ENCODE data around the gene FOXR1.
"Not testable (repeated sequence)": the region's sequence is repeated elsewhere in the genome, so short reads cannot be mapped to it uniquely, and the experiment has no call there.

The FOXR1 gene

DNA sequence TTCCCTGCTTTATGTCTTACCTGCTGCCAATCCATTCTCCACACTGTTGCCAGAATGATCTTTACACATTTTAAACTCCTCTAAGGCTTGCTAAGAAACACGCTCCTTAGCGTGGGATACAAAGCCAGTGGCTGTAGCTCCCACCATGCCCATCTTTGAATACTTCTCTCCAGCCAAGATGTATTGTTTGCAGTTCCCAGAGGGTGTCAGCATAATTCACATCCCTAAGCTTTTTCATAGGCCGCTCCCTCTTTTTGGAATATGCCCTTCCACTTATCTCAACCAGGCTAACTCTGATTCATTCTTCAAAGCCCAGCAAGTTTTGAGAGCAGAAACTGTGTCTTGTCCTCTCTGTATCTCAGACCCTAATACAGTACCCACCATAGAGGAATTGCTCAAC, 23.6 kb upstream of the FOXR1 start:
- peak; percentile 23 for DNase-seq

DNA sequence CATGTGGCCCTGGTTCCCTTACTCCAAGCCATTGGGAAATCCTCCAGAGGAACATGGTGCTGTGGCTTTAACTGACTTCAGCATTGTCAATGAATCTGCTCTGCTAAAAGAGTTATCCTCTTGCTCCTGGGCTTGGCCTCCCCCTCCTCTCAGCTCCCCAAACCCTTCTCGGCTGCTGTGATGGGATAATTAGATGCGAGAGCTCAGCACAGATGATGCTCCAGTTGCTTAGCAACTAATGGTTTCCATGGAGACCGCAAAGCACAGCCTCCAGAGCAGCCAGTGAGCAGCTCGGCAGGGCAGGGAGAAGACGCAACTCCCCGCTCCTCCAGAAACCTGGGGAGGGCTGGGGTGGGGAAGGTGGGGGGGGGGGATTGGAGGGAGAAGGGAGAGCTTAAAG, 18.3 kb upstream of the FOXR1 start:
- no peak for DNase-seq

DNA sequence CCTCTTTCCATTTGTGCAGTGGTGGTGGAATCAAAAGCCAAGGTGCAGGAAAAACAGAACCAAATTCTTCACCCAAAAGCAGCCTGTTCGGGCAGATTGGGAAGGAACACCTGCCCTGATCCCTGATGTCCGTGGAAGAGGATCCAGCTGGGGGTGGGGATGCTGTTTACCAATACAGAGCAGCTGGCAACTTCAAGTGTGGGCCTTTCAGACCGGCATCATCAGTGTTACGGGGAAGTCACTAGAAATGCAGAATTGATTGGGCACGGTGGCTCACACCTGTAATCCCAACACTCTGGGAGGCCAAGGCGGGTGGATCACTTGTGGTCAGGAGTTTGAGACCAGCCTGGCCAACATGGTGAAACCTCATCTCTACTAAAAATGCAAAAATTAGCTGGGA, 17.6 kb upstream of the FOXR1 start:
- DNase-seq: not testable (repeated sequence)

DNA sequence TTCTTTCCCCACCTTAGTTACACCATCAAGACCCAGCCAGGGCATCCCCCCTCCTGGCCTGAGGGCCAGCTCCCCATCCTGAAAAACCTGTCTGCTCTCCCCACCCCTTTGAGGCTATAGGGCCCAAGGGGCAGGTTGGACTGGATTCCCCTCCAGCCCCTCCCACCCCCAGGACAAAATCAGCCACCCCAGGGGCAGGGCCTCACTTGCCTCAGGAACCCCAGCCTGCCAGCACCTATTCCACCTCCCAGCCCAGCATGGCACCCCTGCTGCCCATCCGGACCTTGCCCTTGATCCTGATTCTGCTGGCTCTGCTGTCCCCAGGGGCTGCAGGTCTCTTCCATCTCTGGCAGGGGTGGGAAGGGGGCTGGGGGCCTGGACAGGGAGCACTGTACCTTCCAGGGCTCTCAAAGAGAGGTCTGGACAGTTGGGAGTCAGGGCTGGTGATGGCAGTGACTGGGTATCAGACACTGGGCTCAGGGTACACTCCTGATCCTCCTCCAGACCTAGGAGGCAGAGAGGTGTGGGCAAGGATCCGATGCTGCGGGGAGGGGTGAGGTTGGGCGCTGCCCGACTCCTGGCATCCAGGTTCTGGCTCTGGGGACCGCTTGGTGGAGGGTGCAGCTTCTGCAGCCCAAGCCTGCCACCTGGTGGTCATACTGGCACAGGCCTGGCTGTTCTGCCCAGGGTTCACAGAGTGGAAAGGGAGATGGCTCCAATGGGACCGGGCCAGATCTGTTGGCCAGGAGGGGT, 15.3 kb upstream of the FOXR1 start, which contains the start of gene UPK2:
Gene UPK2 (plus strand): TSS at position 205 of the 753 bp plus-strand sequence. CDS start 53 bp downstream, at position 258.
- peak; percentile 67 for DNase-seq

DNA sequence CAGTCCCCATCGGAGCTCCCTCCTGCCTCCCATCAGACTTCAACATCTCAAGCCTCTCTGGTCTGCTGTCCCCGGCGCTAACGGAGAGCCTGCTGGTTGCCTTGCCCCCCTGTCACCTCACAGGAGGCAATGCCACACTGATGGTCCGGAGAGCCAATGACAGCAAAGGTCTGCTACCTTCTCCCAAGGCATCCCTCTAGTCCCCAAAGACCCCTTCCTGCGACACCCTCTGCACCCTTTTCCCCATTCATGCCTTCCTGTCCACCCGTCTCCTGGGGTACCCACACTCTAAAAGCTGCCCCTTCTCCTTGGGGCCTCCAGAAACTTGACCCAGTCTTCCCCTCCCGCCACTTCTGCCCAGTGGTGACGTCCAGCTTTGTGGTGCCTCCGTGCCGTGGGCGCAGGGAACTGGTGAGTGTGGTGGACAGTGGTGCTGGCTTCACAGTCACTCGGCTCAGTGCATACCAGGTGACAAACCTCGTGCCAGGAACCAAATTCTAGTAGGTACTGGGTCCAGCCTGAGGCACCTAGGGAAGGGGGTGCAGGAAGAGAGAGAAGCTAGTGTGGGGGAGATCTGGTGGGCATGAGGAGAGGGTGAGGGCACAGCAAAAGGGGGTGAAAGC, 14.6 kb upstream of the FOXR1 start:
- no peak for DNase-seq

DNA sequence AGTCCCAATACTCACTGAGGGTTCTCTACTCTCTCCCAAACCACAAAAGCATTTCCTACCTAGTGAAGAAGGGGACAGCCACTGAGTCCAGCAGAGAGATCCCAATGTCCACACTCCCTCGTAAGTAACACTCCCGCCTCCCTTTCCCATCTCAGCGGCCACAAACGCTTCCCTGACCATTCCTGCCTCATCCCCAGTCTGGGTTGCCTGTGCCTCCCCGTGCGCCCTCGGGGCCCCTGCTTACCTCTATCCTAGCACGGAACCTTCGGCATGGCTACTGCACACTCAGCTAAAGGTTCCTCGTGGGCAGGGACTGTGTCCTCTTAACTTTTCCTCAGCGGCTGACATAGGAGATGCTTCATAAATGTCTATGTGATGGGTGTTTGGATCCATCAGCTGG, 14.0 kb upstream of the FOXR1 start:
- no peak for DNase-seq

DNA sequence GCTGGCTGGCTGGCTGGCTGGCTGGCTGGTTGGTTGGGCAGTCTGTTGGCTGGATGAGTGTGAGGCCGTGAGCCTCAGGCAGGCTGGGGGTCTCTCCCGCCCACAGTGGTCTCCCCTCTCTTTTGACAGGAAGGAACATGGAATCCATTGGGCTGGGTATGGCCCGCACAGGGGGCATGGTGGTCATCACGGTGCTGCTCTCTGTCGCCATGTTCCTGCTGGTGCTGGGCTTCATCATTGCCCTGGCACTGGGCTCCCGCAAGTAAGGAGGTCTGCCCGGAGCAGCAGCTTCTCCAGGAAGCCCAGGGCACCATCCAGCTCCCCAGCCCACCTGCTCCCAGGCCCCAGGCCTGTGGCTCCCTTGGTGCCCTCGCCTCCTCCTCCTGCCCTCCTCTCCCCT, 13.6 kb upstream of the FOXR1 start:
- no peak for DNase-seq

DNA sequence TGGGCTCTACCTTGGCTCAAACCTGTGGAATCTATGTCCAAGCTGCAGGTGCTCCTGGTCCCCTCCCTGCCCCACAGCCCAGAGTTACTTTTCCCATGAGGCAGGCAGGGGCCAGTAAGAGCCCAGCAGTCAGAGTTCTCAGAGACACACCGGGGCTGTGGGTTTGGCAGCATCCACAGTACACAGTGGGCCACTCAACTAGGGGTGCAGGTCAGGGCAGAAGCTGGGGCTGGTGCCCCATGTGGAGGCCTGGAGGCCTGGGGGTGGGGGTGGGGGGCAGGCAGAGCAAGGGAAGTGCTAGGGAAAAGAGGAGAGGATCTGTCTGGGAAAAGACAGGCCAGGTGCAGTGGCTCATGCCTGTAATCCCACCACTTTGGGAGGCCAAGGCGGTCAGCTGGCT, 13.0 kb upstream of the FOXR1 start:
- no peak for DNase-seq

DNA sequence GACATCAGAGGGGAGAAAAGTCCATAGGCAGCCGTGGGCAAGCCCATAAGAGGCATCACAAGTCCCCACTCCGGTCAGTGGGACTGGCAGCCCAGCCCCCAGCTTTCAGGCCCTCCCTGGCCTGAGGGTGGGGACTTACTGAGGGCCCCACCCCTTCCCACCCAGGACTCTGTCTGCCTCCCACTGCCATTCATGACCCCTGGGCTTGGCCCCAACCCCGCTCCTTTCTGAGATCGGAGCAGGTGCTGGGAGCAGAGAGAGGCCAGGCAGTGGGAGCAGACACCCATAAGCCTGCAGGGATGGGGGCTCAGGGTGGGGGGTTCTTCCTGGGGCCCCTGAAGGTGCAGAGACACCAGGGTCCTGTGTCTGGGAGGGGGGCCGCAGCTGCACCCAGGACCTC, 10.4 kb upstream of the FOXR1 start:
- DNase-seq: no peak

DNA sequence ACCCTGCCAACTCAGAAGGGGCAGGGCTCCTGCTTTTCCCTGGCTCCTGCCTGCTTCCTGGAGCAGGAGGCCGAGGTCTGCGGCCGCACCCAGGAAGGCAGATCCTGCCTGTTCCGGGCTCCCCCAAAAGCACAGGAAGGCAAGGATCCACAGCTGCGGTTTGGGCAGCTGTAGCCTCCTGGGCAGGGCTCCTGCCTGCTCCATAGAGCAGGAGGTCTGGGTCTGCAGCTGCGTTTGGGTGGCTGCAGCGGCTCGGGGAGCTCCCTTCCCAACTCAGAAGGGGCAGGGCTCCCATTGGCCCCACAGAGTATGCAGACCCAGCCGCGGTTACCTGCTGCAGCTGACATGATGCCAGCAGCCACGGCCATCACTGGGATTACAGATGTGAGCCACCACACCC, 10.0 kb upstream of the FOXR1 start:
- no peak for DNase-seq

DNA sequence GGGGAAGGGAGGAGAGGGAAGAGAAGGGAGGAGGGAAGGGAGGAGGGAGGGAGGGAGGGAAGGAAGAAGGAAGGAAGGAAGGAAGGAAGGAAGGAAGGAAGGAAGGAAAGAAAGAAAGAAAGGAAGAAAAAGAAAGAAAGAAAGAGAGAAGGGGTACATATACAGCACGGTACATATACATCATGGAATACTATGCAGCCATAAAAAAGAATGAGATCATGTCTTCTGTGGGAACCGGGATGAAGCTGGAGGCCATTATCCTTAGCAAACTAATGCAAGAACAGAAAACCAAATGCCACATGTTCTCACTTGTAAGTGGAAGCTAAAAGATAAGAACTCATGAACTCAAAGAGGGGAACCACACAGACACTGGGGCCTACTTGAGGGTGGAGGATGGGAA, 2.1 kb upstream of the FOXR1 start:
- not testable (repeated sequence) for DNase-seq

DNA sequence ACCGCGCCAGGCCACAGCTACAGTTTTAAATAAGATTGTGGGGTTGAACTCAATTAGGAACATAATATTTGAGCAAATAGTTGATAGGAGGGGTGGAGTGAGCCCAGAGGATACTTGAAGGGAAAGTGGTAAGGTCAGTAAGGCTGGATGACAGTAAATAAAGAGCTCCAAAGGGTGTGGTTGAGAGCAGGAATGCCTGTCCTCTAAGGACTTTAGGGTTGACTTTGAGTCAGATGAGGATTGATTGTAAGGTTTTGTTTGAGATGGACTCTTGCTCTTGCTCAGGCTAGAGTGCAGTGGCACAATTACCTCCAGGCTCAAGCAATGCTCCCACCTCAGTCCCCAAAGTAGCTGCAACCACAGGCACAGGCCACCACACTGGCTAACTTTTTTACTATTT, 2.4 kb downstream of the FOXR1 start:
- DNase-seq: no peak

DNA sequence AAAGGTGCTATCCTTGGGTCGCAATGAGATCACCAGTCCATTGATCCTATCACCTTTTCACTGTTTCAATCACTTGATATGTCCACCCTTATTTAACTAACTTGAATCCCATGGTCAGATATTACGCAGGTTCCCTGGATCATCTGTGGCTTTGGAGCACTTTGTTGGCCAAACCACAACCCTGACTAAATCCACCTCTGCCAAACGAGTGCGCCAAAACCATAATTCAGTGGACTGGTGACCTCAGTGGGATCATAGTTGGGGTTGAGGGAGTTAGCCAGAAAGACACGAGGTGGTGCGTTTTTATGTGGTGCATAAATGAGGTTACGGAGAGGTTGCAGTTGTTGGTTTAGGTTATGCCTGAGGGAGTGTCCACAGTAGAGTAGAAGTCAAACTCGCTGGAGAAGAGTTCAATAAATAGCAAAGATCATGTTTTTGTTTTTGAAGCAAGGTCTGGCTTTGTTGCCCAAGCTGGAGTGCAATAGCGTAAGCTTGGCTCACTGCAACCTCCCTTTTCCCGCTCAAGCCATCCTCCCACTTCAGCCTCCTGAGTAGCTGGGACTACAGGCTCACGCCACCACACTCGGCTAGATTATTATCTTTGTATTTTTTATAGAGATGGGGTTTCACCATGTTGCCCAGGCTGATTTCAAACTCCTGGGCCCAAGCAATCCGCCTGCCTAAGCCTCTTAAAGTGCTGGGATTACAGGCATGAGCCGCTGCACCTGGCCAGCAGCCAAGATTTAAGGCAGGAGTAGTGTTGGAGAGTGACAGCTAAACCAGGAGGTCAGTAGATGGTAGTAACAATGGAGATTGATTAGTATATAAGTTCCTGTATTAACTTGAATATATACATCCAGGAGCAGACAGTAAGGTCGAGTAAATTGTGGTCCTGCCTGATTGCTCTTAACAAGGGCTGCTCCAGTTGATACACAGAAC, 4.5 kb downstream of the FOXR1 start:
- no peak for DNase-seq

DNA sequence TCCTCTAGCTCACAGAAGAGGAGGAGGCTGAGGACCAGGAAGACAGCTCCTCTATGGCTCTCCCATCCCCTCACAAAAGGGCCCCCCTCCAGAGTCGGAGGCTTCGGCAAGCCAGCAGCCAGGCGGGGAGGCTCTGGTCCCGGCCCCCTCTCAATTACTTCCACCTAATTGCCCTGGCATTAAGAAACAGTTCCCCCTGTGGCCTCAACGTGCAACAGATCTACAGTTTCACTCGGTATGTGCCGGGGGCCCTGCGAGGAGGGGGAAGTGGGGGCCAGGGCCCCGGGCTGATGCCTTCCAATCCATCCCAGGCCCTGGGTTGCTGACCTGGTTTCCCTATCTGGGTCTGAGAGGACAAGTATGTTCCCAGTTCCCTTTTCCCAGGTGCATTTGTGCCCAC, 7.9 kb downstream of the FOXR1 start:
- DNase-seq: no peak

DNA sequence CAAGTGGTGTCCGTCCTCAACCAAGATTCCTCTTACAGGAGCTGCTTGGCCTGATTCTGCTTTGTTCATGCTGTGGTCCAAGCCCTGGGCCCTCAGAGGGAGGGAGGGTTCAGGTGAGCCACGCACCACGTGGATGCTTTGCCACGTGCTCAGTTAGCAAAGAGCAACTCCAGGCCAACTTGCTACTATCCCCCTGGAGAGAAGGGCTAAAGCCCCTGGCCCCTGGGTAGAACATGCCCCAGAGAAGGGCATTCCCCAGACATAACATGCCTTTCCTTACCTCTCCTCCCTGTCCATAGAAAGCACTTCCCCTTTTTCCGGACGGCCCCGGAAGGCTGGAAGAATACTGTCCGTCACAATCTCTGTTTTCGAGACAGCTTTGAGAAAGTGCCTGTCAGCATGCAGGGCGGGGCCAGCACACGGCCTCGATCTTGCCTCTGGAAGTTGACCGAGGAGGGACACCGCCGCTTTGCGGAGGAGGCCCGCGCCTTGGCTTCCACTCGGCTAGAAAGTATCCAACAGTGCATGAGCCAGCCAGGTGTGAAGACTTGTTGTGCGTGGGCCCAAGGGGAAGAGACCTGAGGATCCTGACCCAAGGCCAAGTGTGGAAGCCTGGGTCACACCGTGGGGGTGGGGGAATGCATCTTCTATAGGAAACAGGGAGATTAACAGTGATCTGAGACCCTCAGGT, 8.8 kb downstream of the FOXR1 start:
- no peak for DNase-seq

DNA sequence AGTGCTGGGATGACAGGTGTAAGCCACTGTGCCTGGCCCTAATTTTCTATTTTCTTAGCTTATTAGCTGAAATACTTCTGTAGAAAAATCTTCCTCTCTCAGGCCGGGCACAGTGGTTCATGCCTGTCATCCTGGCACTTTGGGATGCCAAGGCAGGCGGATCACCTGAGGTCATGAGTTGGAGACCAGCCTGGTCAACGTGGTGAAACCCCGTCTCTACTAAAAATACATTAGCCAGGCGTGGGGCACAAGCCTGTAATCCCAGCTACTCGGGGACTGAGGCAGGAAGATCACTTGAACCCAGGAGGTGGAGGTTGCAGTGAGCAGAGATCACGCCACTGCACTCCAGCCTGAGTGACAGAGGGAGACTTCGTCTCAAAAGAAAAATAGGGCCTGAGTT, 12.8 kb downstream of the FOXR1 start:
- not testable (repeated sequence) for DNase-seq

DNA sequence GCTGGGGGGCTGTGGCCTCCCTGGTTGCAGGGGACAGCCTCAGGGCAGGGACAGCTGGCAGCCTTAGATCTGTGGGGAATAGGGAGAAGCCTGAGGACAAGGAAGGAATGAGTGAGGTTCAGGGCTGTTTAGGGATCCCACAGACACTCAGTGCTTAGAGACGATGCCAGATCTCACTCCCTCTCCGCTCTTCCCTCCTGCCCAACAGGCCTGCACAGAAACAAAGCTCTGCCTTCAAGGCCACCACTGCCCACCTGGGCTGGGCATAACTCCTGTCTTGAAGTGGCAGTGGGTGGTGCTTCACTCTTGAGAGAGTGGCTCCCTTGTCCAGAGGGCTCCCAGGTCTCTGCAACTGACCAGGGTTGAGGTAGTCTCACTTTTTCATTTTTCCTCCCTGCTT, 13.3 kb downstream of the FOXR1 start:
- DNase-seq: no peak

DNA sequence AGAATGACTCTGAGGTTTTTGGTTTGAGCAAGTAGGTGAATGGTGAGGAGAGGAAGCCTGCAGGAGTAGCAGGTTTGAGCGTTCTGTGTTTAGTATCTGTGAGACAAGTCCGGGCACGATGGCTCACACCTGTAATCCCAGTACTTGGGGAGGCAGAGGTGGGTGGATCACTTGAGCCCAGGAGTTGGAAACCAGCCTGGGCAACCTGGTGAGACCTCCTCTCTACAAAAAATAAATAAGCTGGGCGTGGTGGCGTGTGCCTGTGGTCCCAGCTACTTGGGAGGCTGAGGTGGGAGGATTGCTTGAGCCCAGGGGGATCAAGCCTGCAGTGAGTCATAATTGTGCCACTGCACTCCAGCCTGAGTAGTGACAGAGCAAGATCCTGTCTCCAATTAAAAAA, 16.7 kb downstream of the FOXR1 start:
- DNase-seq: no peak

DNA sequence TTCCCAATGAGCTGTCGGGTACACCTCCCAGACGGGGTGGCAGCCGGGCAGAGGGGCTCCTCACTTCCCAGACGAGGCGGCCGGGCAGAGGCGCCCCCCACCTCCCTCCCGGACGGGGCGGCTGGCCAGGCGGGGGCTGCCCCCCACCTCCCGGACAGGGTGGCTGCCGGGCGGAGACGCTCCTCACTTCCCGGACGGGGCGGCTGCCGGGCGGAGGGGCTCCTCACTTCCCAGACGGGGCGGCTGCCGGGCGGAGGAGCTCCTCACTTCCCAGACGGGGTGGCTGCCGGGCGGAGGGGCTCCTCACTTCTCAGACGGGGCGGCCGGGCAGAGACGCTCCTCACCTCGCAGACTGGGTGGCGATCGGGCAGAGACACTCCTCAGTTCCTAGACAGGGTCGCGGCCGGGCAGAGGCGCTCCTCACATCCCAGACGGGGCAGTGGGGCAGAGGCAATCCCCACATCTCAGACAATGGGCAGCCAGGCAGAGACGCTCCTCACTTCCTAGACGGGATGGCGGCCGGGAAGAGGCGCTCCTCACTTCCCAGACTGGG, 20.0 kb downstream of the FOXR1 start:
- DNase-seq: not testable (repeated sequence)

DNA sequence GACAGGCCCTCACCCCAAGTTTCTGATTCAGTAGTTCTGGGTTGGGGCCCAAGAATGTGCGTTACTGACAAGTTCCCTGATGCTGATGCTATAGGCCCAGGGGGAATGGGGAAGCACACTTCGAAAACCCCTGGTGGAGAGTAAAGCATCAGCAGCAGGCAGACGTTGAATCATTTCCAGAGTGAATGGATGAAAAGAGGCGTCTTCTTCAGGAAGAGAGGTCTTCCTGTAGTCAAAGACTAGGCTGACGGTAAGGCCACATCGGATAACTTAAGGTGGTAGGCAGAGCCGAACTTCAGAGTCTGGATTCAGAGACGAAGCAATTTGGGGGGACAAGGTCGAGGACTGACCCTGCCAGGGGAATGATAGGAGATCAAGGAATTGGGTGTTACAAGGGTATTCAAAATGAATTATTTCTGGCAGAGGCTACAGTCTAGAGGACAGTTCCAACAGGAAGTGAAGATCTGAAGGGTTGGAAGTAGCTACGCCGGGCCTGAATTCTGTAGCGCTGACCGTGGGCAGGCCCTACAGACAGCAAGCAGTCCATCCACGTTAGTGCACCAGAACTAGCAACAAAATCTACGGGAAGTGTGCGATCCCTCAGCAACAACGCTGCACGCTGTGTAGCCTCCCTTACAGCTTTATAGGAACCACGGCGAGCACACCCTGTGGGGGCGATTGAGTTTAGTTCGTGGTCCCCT, 25.5 kb downstream of the FOXR1 start:
- DNase-seq: no peak

DNA sequence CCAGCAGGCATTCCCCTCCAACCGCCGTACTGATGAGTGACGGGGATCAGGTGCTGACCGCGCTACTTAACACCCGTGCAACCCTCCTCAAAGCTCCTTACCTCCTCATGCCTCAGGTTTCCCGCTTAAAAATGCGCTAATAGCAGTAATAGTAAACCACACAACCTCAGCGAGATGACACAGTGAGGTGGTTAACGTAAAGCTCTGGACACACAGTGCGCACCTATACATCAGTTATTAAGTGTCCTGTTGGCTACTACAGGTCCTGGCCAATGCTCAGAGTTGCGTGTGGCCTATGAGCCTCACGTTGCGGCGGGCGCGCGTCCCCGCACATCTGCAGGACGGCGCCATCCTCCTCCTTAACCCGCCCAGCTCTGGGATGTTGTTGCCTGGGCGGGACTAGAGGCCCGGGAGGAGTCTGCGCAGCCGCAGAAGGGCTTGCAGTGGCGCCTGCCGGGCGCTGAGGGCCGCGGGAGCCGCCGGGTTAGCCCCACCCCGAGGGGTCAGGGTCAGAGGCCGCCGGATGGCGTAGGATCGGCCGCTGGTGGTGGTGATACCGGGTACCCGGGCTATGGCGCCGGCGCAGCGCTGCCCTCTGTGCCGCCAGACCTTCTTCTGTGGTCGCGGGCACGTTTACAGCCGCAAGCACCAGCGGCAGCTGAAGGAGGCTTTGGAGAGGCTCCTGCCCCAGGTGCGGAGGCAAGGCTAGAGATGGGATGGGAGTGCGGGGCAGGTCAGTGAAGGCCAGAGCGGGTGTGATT, 26.2 kb downstream of the FOXR1 start, which contains the start of gene CENATAC:
Gene CENATAC (plus strand): TSS at position 512 of the 761 bp plus-strand sequence. CDS start 60 bp downstream, at position 572.
- peak; percentile 87 for DNase-seq

Data from NCI-H226 (cell line).